Measurements from ENCODE around the gene ZNF454. TPM values are rescaled to one million over a fixed set of nuclear protein-coding genes. Genes with fewer than 3 reads are reported as not detected.

Gene ZNF454
- total RNA-seq, 1 experiment from 2014 or later = not detected

- no peak overlapping the region for H2BK12ac ChIP-seq (ENCODE audit: insufficient read length, low read depth, low read length)
- no peak overlapping the region for H2BK120ac ChIP-seq (ENCODE audit: low read depth, low read length, poor library complexity, severe bottlenecking)
- peaks cover 26% of the 10 kb centered on the region for H3K27me3 ChIP-seq (ENCODE audit: insufficient read depth, low read length)
- no peak overlapping the region for H3K23ac ChIP-seq (ENCODE audit: insufficient read length, low read depth, low read length)
- Mint-ChIP-seq H3K4me1 (peaks cover 5 to 10% of the 10 kb centered on the region in 2 experiments), H3K27me3 (ENCODE audit: low read depth) (peaks cover 66% of the 10 kb centered on the region), H3K9me3 (peaks cover 22 to 51% of the 10 kb centered on the region in 2 experiments), H3K4me3 (no peak overlapping the region), H3K27ac (no peak overlapping the region), H3K36me3 (ENCODE audit: insufficient read depth in 1 of 3, low read depth in 3 of 3) (peaks cover 0 to 4% (median 3%) of the 10 kb centered on the region in 3 experiments; a peak in 3 of 7 replicates)
- no peak overlapping the region for H2BK5ac ChIP-seq (ENCODE audit: insufficient read length, low read length)
- H3K79me2 ChIP-seq (ENCODE audit: insufficient read depth, low read length) = no peaks in the 10 kb centered on the region
- no peaks in the 10 kb centered on the region for H4K20me1 ChIP-seq (ENCODE audit: control insufficient read depth, insufficient read depth, insufficient read length)
- no peak overlapping the region for H4K5ac ChIP-seq (ENCODE audit: insufficient read length, low read depth, low read length)
- no peak overlapping the region for H4K8ac ChIP-seq (replicated peaks; ENCODE audit: insufficient read length, low read depth, low read length)
- peaks cover 2% of the 10 kb centered on the region for H3K23me2 ChIP-seq (ENCODE audit: insufficient read length, low read depth, low read length, poor library complexity, severe bottlenecking)
- H2BK20ac ChIP-seq (ENCODE audit: low read depth, low read length, poor library complexity, severe bottlenecking) = no peak overlapping the region
- no CpG with 5 or more reads among the region's 6 CpGs for WGBS (ENCODE audit: extremely low coverage, insufficient read length, low lambda C conversion rate)
- peaks cover 3% of the 10 kb centered on the region for H3K9me3 ChIP-seq (ENCODE audit: control insufficient read depth, low read depth, low read length)
- no peak overlapping the region for H3K4me2 ChIP-seq (ENCODE audit: insufficient read depth, insufficient read length, low read length)
- no peaks in the 10 kb centered on the region for H3K4me1 ChIP-seq (ENCODE audit: insufficient read depth, low read length)
- no peak overlapping the region for H3K56ac ChIP-seq (ENCODE audit: insufficient read length, low read depth, low read length)
- DNase-seq = no peak
- H3K18ac ChIP-seq (ENCODE audit: insufficient read length, low read depth, low read length) = no peak overlapping the region
- no peak overlapping the region for H3K4ac ChIP-seq (ENCODE audit: low read depth, low read length)
- no peak overlapping the region for H2AK5ac ChIP-seq (ENCODE audit: insufficient read length, low read length)
- H2AFZ ChIP-seq (ENCODE audit: low read length) = no peak overlapping the region
- H3K79me1 ChIP-seq (ENCODE audit: insufficient read depth, low read depth, low read length, poor library complexity, severe bottlenecking) = no peaks in the 10 kb centered on the region
- H3K27ac ChIP-seq (ENCODE audit: insufficient read length, low read depth, low read length) = no peak overlapping the region
- no peak overlapping the region for H2BK15ac ChIP-seq (ENCODE audit: low read depth, low read length)
- no peak overlapping the region for H3K14ac ChIP-seq (ENCODE audit: insufficient read depth, low read length)
- no peak overlapping the region for H4K91ac ChIP-seq (ENCODE audit: insufficient read length, low read depth, low read length)
- no peak overlapping the region for H3K9ac ChIP-seq (ENCODE audit: extremely low read depth, insufficient read length, low read length)
- no peak overlapping the region for H3T11ph ChIP-seq (ENCODE audit: low read length)
- TF ChIP-seq CTCF (conservative IDR thresholded peaks at IDR 0.05) = no peak
These were observed 56.2 kb downstream of the ZNF454 start for GRCh38 chr5:178997191-178997590.
